ENCODE data around the gene UNC45A. TPM values are rescaled to one million over a fixed set of nuclear protein-coding genes. Genes with fewer than 3 reads are reported as not detected.

The UNC45A gene
- total and polyA plus RNA-seq, 2 of the 8 experiments (the other 6 are each of a cell fraction or from before 2014, with no cell fraction given), result 74.1 to 84.2 TPM

- H2BK120ac ChIP-seq (replicated peaks; ENCODE audit: low read depth, low read length), result no peak overlapping the region
- peak overlapping the region; percentile 45 for H4K8ac ChIP-seq (ENCODE audit: extremely low read depth, insufficient read depth, low read length)
- H3K9ac ChIP-seq (replicated peaks in 1 of 4; ENCODE audit: extremely low read depth in 1 of 4, low read depth in 3 of 4, low read length in 3 of 4), result no peak overlapping the region
- H3K36me3 ChIP-seq (ENCODE audit: control insufficient read depth in 2 of 4, insufficient read depth in 4 of 4, low read length in 3 of 4), result no peaks in the 10 kb centered on the region; a peak in 3 of 8 replicates
- H4K5ac ChIP-seq (ENCODE audit: insufficient read length, low read depth, low read length), result no peak overlapping the region
- no peak overlapping the region for H3K23ac ChIP-seq (ENCODE audit: insufficient read length)
- DNase-seq (ENCODE audit: low read depth in 1 of 2, low spot score in 2 of 2) (no peak), FAIRE-seq (no peak)
- H2AFZ ChIP-seq (ENCODE audit: low read length), result no peak overlapping the region
- no peak overlapping the region for H4K91ac ChIP-seq (replicated peaks; ENCODE audit: insufficient read length, low read length)
- no peak overlapping the region for H3K18ac ChIP-seq (ENCODE audit: extremely low read depth, low read length)
- H2AK5ac ChIP-seq (ENCODE audit: low read depth, low read length), result no peak overlapping the region
- H4K20me1 ChIP-seq (replicated peaks in 1 of 2; ENCODE audit: control insufficient read depth in 1 of 2, insufficient read depth in 2 of 2, low read length in 2 of 2), result peaks cover 2% of the 10 kb centered on the region in 2 experiments
- peaks cover 0 to 2% (median 0%) of the 10 kb centered on the region in 4 experiments; a peak in 2 of 7 replicates for H3K4me1 ChIP-seq (replicated peaks in 1 of 4; ENCODE audit: control insufficient read depth in 3 of 4, insufficient read depth in 4 of 4, low read length in 3 of 4)
- H2BK20ac ChIP-seq (ENCODE audit: low read length), result no peak overlapping the region
- ChIA-PET CTCF (ENCODE audit: partially characterized antibody) (interaction anchor here (0.6 to 6.8 kb wide), 7 partner anchors 8 to 1442 kb away, joined by 3 to 87 read pairs (median 4); partner anchors contain the start of genes HDDC3, MAN2A2 and UNC45A), POLR2A (ENCODE audit: partially characterized antibody) (no interaction called here)
- H3K23me2 ChIP-seq (ENCODE audit: low read depth, low read length), result no peaks in the 10 kb centered on the region
- WGBS, 2 experiments (ENCODE audit: extremely low coverage in 1 of 2, insufficient coverage in 1 of 2, insufficient read length in 1 of 2, insufficient replicate concordance in 2 of 2, low coverage in 1 of 2, low lambda C conversion rate in 2 of 2, missing lambda C conversion rate in 1 of 2), result 95% methylated on average over 22 of the region's 22 CpGs; no CpG with 5 or more reads in 1 of the 2 experiments
- H2BK15ac ChIP-seq (ENCODE audit: low read length), result no peak overlapping the region
- no peaks in the 10 kb centered on the region for H3K27me3 ChIP-seq (replicated peaks in 1 of 4; ENCODE audit: control insufficient read depth in 3 of 4, extremely low read depth in 1 of 4, insufficient read depth in 3 of 4, low read length in 3 of 4)
- H3K4ac ChIP-seq (replicated peaks; ENCODE audit: insufficient read length, low read depth, low read length), result no peak overlapping the region
- no peak overlapping the region for H3K14ac ChIP-seq (ENCODE audit: insufficient read length)
- H3K27ac ChIP-seq (ENCODE audit: low read depth, low read length), result no peak overlapping the region
- no peak overlapping the region for H3K4me2 ChIP-seq (ENCODE audit: insufficient read depth in 1 of 2, low read depth in 2 of 2, low read length in 2 of 2)
- H2BK5ac ChIP-seq (ENCODE audit: low read depth, low read length), result no peak overlapping the region
- no peak overlapping the region for H3K4me3 ChIP-seq (ENCODE audit: extremely low read depth in 1 of 4, insufficient read depth in 2 of 4, low read depth in 3 of 4, low read length in 4 of 4)
- no peaks in the 10 kb centered on the region for H3K79me2 ChIP-seq (ENCODE audit: control insufficient read depth in 1 of 2, insufficient read depth in 2 of 2, low read length in 2 of 2)
- H3K79me1 ChIP-seq (ENCODE audit: low read depth, low read length), result no peaks in the 10 kb centered on the region
- no peak overlapping the region for H2BK12ac ChIP-seq (ENCODE audit: low read depth, low read length)
- H3K9me3 ChIP-seq (ENCODE audit: insufficient read depth in 2 of 2, low read depth in 1 of 2, low read length in 1 of 2), result no peaks in the 10 kb centered on the region
- no peak overlapping the region for H3K56ac ChIP-seq (replicated peaks; ENCODE audit: insufficient read length, low read depth, low read length)
- no peak for TF ChIP-seq RXRA (IDR thresholded peaks at IDR 0.05; ENCODE audit: insufficient read depth, low read depth, low read length)
- no peak for TF ChIP-seq ZNF274 (IDR thresholded peaks at IDR 0.05; ENCODE audit: borderline replicate concordance, extremely low read depth, low read length)
- no peak for TF ChIP-seq GTF2F1 (IDR thresholded peaks at IDR 0.05; ENCODE audit: borderline replicate concordance, low read depth, low read length)
- TF ChIP-seq SP4 (IDR thresholded peaks at IDR 0.05; ENCODE audit: low read length), result no peak
- no peak for TF ChIP-seq CEBPB (IDR thresholded peaks at IDR 0.05; ENCODE audit: low read depth, low read length)
- no peak for TF ChIP-seq HDAC6 (IDR thresholded peaks at IDR 0.05; ENCODE audit: low read depth, low read length)
- TF ChIP-seq, protein P1, sequence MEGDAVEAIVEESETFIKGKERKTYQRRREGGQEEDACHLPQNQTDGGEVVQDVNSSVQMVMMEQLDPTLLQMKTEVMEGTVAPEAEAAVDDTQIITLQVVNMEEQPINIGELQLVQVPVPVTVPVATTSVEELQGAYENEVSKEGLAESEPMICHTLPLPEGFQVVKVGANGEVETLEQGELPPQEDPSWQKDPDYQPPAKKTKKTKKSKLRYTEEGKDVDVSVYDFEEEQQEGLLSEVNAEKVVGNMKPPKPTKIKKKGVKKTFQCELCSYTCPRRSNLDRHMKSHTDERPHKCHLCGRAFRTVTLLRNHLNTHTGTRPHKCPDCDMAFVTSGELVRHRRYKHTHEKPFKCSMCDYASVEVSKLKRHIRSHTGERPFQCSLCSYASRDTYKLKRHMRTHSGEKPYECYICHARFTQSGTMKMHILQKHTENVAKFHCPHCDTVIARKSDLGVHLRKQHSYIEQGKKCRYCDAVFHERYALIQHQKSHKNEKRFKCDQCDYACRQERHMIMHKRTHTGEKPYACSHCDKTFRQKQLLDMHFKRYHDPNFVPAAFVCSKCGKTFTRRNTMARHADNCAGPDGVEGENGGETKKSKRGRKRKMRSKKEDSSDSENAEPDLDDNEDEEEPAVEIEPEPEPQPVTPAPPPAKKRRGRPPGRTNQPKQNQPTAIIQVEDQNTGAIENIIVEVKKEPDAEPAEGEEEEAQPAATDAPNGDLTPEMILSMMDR (IDR thresholded peaks at IDR 0.05; ENCODE audit: control extremely low read depth in 1 of 3, insufficient read depth in 1 of 3, low read depth in 1 of 3, low read length in 3 of 3), result no peak
- no peak for TF ChIP-seq CBX8 (IDR thresholded peaks at IDR 0.05; ENCODE audit: borderline replicate concordance, low read depth, low read length)
- no peak for TF ChIP-seq PHF8 (conservative IDR thresholded peaks at IDR 0.05; ENCODE audit: low read depth, low read length)
- no peak for TF ChIP-seq BRCA1 (IDR thresholded peaks at IDR 0.05; ENCODE audit: low read depth, low read length)
Observed at GRCh38 chr15:90914305-90915080, 20.6 kb upstream of the UNC45A start.
